Sigmoid colon (tissue), 3 donors: Measurements from ENCODE around the gene MPLKIP.
"Not testable (repeated sequence)": the region's sequence is repeated elsewhere in the genome, so short reads cannot be mapped to it uniquely, and the experiment has no call there.

ENCODE experiments used
- CTCF ChIP-seq, 4 experiments: fragments of 450-650 bp in 3 of 4; fragments of 200-600 bp in 1 of 4; IDR thresholded peaks; one replicate each; pipeline ENCODE4 v1.5.1; 2016 to 2019; ENCODE audit warnings: antibody characterized with exemption in 4 of 4, mild to moderate bottlenecking in 3 of 4, moderate library complexity in 2 of 4
- POLR2A ChIP-seq, 2 donors: fragments of 450-650 bp; IDR thresholded peaks; one replicate each; pipeline ENCODE4 v1.6.1; 2016; ENCODE audit warnings: antibody characterized with exemption in 2 of 2, mild to moderate bottlenecking in 2 of 2, moderate library complexity in 2 of 2

- TF ChIP-seq CTCF, POLR2A (IDR thresholded peaks at IDR 0.05): not testable (repeated sequence)
Observed at GRCh38 chr7:40118201-40118600, 16.2 kb downstream of the MPLKIP start.
